OCI-LY3 (cell line): Measurements from ENCODE around the gene KCNJ12.
"Not testable (repeated sequence)": the region's sequence is repeated elsewhere in the genome, so short reads cannot be mapped to it uniquely, and the experiment has no call there.

Experiments
- H2AFZ ChIP-seq: fragments of 200-600, 300-600 bp; shearing (Covaris generic); 2 replicates; pipeline ENCODE4 v1.6.0; 2014; ENCODE audit warnings: antibody characterized with exemption, low read depth, low read length
- H3K27ac ChIP-seq: fragments of 200-600, 300-600 bp; sonication (generic); 2 replicates; pipeline ENCODE4 v1.5.1; 2014; ENCODE audit warnings: mild to moderate bottlenecking, low read length, moderate library complexity, mixed read lengths
- H3K27me3 ChIP-seq: fragments of 200-600, 300-600 bp; sonication (generic); 2 replicates; pipeline ENCODE4 v1.6.1; 2014; ENCODE audit warnings: low read depth, low read length, mixed read lengths
- H3K36me3 ChIP-seq: fragments of 200-600, 300-600 bp; sonication (generic); replicated peaks from 2 replicates; pipeline ENCODE3; 2014; ENCODE audit warnings: low read depth, low read length, mixed read lengths
- H3K4me1 ChIP-seq: fragments of 300-600, 200-600 bp; sonication (generic); 2 replicates; pipeline ENCODE4 v1.6.1; 2014; ENCODE audit warnings: low read length, mixed read lengths
- H3K4me2 ChIP-seq: fragments of 200-600, 300-600 bp; sonication (generic); 2 replicates; pipeline ENCODE4 v1.6.1; 2014; ENCODE audit warnings: low read length, mixed read lengths
- H3K4me3 ChIP-seq: fragments of 300-600, 200-600 bp; sonication (generic); 2 replicates; pipeline ENCODE4 v1.5.1; 2014; ENCODE audit warnings: antibody characterized with exemption, mild to moderate bottlenecking, low read length, moderate library complexity
- H3K79me2 ChIP-seq: fragments of 300-600, 200-600 bp; shearing (Covaris generic); 2 replicates; pipeline ENCODE4 v1.6.1; 2014; ENCODE audit warnings: mild to moderate bottlenecking, low read length, mixed read lengths
- H3K9ac ChIP-seq: fragments of 300-600, 200-600 bp; shearing (Covaris generic); 2 replicates; pipeline ENCODE4 v1.6.0; 2014; ENCODE audit warnings: mild to moderate bottlenecking, low read length, moderate library complexity
- H3K9me3 ChIP-seq: fragments of 200-600, 300-600 bp; shearing (Covaris generic); 2 replicates; pipeline ENCODE4 v1.6.1; 2014; ENCODE audit warnings: low read length, mixed read lengths; ENCODE audit not compliant: insufficient read depth
- H4K20me1 ChIP-seq: fragments of 200-600, 300-600 bp; sonication (generic); 2 replicates; pipeline ENCODE4 v1.6.1; 2016; ENCODE audit warnings: low read length, mixed read lengths; ENCODE audit not compliant: insufficient read depth
- CTCF ChIP-seq: fragments of 200-600, 300-600 bp; sonication (generic); IDR thresholded peaks from 2 replicates; pipeline ENCODE4 v1.5.1; 2014; ENCODE audit warnings: antibody characterized with exemption, low read length, low read depth
- EZH2phosphoT487 ChIP-seq: fragments of 200-600 bp; shearing (Covaris generic); IDR thresholded peaks from 2 replicates; pipeline ENCODE4 v1.6.1; 2018; ENCODE audit warnings: antibody characterized with exemption, mixed run types, low read depth

Gene KCNJ12

DNA sequence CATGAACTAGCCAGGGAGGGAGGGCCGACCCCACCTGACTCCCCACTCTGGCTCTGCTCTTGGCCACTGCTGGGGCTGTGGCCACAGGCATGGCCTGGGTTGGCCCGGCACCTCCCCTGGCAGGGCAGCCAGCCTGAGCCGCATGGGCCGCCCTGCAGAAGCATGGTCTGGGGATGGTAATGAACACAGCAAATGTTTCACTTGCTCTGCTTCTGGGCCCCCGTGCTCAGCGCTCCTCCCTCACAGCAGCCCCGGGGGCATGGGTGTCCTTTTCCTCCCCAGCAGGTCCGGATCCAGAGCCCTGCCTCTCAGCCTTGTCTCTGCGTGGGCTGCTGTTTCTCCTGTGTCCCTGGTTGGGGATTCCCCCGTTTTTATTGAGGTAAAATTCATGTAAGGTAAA, 30.9 kb upstream of the KCNJ12 start:
- H3K9me3 ChIP-seq, result no peaks in the 10 kb centered on the region
- no peak overlapping the region for H3K4me3 ChIP-seq
- H4K20me1 ChIP-seq, result no peaks in the 10 kb centered on the region
- H3K27ac ChIP-seq, result no peak overlapping the region
- no peaks in the 10 kb centered on the region for H3K27me3 ChIP-seq
- no peaks in the 10 kb centered on the region for H3K79me2 ChIP-seq
- H3K4me2 ChIP-seq, result no peak overlapping the region
- H3K36me3 ChIP-seq, result no peaks in the 10 kb centered on the region
- H3K9ac ChIP-seq, result no peak overlapping the region
- no peaks in the 10 kb centered on the region for H3K4me1 ChIP-seq
- no peak overlapping the region for H2AFZ ChIP-seq
- no peak for TF ChIP-seq EZH2phosphoT487
- no peak for TF ChIP-seq CTCF

DNA sequence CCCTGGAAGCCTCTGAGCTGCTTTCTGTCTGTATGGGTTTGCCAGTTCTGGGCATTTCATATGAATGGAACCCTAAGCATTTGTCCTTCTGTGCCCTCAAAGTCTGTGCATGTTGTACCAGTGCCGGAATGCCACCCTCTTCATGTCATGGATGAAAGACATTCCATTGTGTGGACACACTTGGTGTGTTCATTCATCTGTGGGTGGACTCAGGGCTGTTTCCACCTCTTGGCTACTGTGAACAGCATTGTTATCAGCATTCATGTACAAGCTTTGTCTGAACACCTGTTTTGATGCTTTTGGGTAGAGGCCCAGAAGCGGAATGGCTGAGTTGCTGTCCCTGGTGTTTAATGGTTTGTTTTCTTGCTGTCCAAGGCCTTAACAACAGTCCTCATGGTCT, 30.1 kb upstream of the KCNJ12 start:
- H3K27ac ChIP-seq, H3K27me3 ChIP-seq, H3K4me2 ChIP-seq, H3K9me3 ChIP-seq, H4K20me1 ChIP-seq, H3K4me1 ChIP-seq, H2AFZ ChIP-seq, H3K4me3 ChIP-seq, H3K79me2 ChIP-seq, H3K9ac ChIP-seq, H3K36me3 ChIP-seq: not testable (repeated sequence)

DNA sequence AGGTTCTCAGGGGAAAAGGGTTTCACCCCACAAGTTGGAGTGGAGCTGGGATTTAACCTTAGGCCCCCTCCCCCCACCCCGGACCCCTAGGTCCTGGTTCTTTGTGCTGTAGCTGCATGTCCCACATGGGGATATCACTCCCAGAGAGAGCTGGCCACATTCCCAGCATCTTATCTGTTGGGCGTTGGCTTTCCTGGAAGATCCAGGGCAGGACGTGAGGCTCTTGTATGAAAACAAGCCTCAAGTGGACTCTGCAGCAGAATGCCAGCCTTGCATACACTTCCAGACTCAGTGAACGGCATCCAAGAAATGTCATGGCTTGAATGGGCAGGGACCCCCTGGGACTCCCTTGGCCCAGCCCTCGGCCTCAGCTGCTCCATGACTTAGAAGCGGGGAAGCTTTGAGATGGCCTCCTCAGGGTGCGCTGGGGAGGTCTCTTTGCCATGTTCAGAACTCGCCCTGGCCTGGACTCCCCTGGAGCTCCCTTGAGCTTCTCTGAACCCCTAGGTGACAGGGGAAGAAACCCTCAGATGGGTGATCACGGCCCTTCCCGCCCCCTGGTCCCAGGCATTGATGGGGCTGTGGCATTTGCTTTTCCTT, 29.4 kb upstream of the KCNJ12 start:
- not testable (repeated sequence) for H3K9me3 ChIP-seq, H3K4me1 ChIP-seq, H3K36me3 ChIP-seq, H3K4me2 ChIP-seq, H2AFZ ChIP-seq, H3K27me3 ChIP-seq, H4K20me1 ChIP-seq, H3K27ac ChIP-seq, H3K9ac ChIP-seq, H3K79me2 ChIP-seq, H3K4me3 ChIP-seq

- H3K4me1 ChIP-seq, H3K79me2 ChIP-seq, H3K27me3 ChIP-seq, H4K20me1 ChIP-seq, H3K4me3 ChIP-seq, H2AFZ ChIP-seq, H3K36me3 ChIP-seq, H3K27ac ChIP-seq, H3K4me2 ChIP-seq, H3K9me3 ChIP-seq, H3K9ac ChIP-seq: not testable (repeated sequence)
Measured at GRCh38 chr17:21347660-21348059, 28.5 kb upstream of the KCNJ12 start.

DNA sequence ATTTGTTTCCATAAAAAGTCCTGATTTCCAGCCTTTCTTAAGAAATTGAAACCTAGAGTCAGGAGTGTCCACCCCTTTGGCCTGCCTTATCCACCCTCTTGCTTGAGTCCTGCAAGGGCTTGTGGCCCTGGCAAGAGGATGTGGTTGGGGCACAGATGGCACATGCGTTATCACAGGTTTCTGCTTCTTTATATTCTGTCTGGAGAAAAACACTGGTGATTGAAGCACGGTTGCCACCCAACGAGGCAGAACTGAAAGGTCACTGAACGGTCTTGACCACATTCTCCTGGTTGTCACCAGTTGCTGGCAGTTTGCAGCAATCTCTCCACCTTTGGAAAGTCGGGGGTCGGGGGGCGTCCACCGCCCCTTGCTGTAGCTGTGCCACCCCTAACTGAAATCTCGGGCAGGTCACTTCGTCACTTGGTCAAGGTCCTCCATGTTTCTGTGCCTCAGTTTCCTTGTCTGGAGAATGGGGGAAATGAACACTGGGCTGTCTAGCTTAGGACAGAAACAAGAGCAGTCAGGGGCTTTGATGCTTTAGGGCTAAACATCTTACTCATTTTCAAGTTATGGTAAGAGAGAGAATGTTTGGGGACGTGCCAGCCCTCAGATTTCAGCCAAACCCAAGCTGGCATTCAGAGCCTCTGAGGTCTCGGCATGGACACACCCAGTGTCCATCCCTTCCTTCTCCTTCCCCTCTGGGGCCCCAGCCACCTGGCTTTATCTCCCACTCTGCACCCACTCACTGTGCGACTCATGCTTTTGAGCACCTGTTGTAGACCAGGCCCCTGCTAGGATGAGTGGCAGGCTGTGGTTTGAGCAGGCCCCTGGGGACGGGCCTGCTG, 27.9 kb upstream of the KCNJ12 start:
- not testable (repeated sequence) for H3K27me3 ChIP-seq, H3K9me3 ChIP-seq, H3K4me2 ChIP-seq, H3K79me2 ChIP-seq, H4K20me1 ChIP-seq, H3K9ac ChIP-seq, H3K4me1 ChIP-seq, H3K36me3 ChIP-seq, H3K27ac ChIP-seq, H2AFZ ChIP-seq, H3K4me3 ChIP-seq

GRCh38 chr17:21348926-21349261, 27.3 kb upstream of the KCNJ12 start:
- H3K27me3 ChIP-seq, H3K4me3 ChIP-seq, H4K20me1 ChIP-seq, H3K4me1 ChIP-seq, H2AFZ ChIP-seq, H3K9ac ChIP-seq, H3K4me2 ChIP-seq, H3K79me2 ChIP-seq, H3K36me3 ChIP-seq, H3K27ac ChIP-seq, H3K9me3 ChIP-seq: not testable (repeated sequence)

GRCh38 chr17:21349358-21350050, 26.7 kb upstream of the KCNJ12 start:
- not testable (repeated sequence) for H2AFZ ChIP-seq, H3K79me2 ChIP-seq, H3K36me3 ChIP-seq, H3K27ac ChIP-seq, H3K4me1 ChIP-seq, H3K4me2 ChIP-seq, H3K27me3 ChIP-seq, H3K4me3 ChIP-seq, H3K9ac ChIP-seq, H3K9me3 ChIP-seq, H4K20me1 ChIP-seq

DNA sequence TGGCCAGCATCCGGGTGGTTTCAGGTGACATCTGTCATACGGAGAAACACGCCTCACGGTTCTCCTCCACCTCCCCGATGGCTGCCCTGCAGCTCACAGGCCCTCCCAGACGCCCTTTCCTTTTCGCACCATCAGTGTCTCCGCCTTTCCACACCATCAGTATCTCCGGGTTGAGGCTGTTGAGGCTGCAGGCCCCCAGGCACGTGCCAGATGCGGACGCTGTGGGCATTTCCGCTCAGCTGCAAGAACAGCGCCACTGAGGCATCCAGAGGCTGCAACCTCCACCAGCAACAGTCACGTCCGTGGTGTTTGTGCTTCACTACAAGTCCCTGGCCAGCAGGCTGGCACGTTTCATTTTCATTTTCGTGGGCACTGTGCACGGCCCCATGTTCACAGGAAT, 25.7 kb upstream of the KCNJ12 start:
- not testable (repeated sequence) for H4K20me1 ChIP-seq, H3K4me2 ChIP-seq, H3K27ac ChIP-seq, H3K36me3 ChIP-seq, H3K4me1 ChIP-seq, H2AFZ ChIP-seq, H3K9me3 ChIP-seq, H3K79me2 ChIP-seq, H3K9ac ChIP-seq, H3K27me3 ChIP-seq, H3K4me3 ChIP-seq
